M059J (cell line): ENCODE measurements around the gene EFCAB5. TPM values are rescaled to one million over a fixed set of nuclear protein-coding genes. Genes with fewer than 3 reads are reported as not detected.
"Not testable (repeated sequence)": the region's sequence is repeated elsewhere in the genome, so short reads cannot be mapped to it uniquely, and the experiment has no call there.

ENCODE experiments used
- DNase-seq: peaks from one replicate; pipeline ENCODE4 v3.0.0-alpha.2; 2012; ENCODE audit warnings: low read depth
- total RNA-seq: library from RNA; depleted of rRNA; stranded (reverse); fragments of >200 nt; shearing (Covaris generic); gene quantifications from 2 replicates; pipeline ENCODE4 v1.2.3, GENCODE V29; 2014

EFCAB5 gene
- total RNA-seq, 1 experiment from 2014 or later = 1.7 TPM

- not testable (repeated sequence) for DNase-seq
These were observed 5.5 kb upstream of the EFCAB5 start for GRCh38 chr17:29935909-29936308.

- no peak for DNase-seq
These were observed 4.7 kb upstream of the EFCAB5 start for GRCh38 chr17:29936724-29937123.

DNA sequence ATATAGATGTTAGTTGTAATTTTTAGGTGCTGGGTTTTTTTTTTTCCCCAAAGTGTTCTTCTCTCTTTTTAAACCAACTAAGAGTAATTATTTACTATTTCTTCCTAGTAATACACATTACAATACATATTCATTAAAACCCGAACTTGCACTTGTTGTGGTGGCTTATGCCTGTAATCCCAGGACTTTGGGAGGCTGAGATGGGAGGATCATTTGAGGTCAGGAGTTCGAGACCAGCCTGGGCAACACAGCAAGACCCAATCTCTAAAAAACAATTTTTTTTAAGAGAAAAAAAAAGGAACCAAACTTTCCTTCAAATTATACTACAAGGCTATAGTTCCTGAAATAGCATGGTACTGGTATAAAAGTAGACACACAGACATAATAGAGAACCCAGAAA is 3.8 kb downstream of the EFCAB5 start:
- no peak for DNase-seq

GRCh38 chr17:29948448-29949215 is 7.2 kb downstream of the EFCAB5 start:
- no peak for DNase-seq

DNA sequence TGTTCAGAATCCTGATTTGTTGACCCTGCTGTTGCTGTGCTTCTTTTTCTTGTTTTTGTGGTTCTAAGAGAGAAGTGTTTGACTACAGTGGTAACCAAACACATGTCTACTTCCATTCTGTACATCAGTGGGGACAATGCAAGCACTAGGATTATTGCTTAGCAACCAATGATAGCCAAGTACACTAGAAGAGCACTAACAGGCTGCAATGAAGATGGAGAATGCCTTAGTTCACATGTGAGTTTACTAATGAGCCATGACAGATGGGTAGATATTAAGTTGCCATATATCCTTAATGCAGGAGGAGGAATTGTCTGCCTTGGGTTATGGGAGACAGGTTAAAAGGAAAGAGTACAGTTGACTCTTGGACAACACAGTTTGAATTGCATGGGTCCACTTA is 8.3 kb downstream of the EFCAB5 start:
- no peak for DNase-seq

GRCh38 chr17:29954405-29954804 is 13.0 kb downstream of the EFCAB5 start:
- no peak for DNase-seq

DNA sequence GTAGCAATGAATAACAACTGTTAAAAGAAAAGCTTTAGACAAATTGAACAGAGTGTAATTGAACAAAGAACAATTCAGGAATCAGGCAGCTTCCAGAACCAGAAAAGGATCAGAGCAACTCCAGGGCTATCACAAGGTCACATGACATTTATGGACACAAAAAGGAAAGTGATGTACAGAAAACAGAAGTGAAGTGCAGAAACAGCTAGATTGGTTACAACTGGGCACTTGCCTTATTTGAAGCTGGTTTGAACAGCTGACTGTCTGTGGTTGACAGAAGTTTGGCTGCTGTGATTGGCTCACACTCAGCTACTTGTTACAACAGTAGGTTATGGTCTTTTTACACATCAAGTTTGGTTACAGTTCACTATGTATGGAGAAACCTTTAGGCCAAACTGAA is 14.8 kb downstream of the EFCAB5 start:
- DNase-seq = no peak

GRCh38 chr17:29957488-29957887 is 16.1 kb downstream of the EFCAB5 start:
- DNase-seq = not testable (repeated sequence)

DNA sequence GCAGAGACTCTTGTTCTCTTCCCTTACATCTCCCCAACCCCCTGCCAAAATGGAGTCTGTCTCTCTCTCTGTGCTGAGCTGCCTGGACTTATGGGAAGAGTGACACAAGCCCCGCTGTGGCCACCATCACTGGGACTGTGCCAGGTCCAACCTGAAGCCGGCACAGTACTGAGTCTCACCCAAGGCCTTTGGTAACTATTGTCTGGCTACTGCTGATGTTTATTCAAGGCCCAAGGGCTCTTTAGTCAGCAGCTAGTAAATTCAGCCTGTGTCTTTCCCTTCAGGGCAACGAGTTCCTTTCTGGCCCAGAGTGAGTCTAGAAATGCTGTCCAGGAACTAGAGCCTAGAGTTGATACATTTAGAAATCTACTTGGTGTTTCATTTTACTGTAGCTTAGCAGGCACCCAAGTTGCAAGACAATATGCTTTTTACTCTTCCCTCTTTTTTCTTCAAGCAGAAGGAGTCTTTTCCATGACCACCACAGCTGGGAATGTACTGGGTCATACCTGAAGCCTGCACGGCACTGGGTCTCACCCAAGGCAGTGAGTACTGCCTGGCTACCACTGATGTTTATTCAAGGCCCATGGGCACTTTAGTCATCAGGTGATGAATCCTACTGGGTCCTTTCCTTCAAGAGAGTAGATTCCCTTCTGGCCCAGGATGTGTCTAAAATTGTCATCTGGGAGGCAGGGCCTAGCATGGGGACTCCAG is 17.7 kb downstream of the EFCAB5 start:
- DNase-seq = peak; percentile 92

GRCh38 chr17:29959658-29960337 is 18.4 kb downstream of the EFCAB5 start:
- no peak for DNase-seq

- peak; percentile 14 for DNase-seq
These were observed 21.2 kb downstream of the EFCAB5 start for GRCh38 chr17:29962656-29963055.

GRCh38 chr17:29968271-29968670 is 26.8 kb downstream of the EFCAB5 start:
- DNase-seq = no peak

DNA sequence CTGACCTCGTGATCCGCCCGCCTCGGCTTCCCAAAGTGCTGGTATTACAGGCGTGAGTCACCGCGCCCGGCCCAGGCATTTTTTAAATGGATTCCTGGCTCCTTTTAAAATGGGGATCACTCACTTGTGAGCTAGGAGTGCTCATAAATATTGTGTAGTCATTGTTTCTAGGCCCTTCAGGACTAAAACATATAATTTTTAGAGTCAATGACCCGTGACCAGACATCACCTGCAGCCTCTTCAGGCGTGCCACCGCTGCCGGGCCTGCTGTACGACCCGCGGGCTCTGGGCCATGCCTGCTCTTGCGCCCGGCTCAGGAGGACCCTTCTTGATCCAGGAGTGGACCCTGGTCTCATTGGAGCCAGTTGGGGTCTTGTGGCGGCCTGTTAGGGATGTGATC is 30.8 kb downstream of the EFCAB5 start:
- DNase-seq = no peak

- DNase-seq = no peak
These were observed 31.6 kb downstream of the EFCAB5 start for GRCh38 chr17:29973005-29973404.

DNA sequence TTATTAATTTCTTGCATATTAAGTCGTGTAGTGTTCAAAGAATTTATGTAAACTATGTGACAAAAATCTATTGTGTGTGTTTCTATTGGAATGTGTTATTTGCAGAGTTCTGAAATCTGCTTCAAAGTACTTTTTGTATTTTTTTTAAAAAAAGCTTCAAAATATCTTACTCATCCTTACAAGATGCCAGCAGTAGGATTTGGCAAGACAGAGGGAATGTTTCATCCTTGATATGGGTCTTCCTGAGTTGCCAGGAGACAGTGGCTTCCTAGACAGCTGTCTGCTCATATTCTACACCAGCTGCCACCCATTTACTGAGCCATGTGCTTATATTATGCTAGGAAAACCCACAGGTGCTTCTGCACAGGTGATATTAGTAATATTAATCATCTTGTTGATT is 36.4 kb downstream of the EFCAB5 start:
- peak; percentile 48 for DNase-seq

DNA sequence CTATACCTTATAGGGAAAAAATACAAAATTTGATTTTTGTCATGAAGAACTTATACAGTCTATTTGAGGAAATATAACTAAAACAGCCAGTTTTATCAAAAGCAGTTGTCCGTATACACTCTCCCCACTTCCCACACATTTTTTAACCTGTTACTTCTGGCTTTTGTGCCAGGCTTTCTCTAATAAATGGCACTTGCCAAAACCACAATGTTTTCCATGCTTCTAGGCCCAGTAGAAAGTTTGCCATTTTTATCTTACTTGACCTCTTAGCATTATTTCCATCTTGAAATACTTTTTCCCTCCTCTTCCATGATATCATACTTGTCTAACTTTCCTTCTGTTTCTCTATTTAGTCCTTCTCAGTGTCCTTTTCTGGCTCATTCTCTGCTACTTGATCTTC is 38.8 kb downstream of the EFCAB5 start:
- DNase-seq = peak; percentile 30

- DNase-seq = no peak
These were observed 41.7 kb downstream of the EFCAB5 start for GRCh38 chr17:29982991-29983653.

DNA sequence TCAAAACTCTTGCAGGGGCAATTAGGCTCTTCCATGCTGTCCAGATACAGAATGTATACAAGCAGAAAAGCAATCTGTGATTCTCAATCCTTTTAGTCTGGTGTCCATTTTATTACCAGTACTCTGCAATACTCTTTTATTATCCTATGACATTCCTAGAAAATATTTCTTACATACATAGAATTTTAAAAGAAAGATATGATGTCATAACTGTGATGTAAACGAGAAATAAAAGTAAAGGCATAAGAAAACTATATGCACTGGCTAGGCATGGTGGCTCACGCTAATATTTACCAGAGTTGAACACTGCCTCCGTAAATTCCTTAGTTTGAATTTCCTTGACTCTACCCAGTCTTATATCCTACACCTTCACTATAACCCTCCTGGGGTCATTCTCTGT is 55.0 kb downstream of the EFCAB5 start:
- no peak for DNase-seq

DNA sequence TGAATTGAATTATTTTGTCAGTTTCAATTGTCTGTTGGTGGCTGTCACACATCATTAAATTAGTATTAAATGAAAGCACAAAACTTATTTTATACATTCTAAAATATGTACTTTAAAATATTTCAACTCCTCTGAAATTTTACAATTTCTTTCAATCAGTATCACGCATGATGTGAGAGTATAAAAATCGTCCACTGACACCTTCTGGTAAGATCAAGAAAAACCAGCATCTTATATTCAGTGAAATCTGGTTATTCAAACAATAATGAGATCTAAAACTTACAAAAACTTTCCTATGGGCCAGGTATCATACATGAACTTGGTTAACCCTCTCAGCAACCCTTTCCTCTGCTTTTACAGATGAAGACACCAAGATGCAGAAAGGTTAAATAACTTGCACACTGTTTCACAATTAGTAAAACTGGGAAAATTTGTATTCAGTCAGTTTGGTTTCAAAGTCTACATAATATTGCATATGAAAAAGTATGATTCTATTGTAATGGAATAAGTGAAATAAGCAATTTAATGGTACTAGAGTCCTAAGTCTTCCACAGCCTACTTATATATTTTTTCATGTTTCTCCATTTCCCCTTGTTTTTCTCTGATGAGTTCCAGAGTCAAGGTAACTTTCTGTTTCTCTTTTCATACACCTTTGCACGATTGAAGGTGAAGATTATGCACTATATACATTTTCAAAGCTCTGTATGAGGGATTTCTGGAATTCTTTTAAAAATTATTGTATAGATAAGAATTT is 58.7 kb downstream of the EFCAB5 start:
- DNase-seq = no peak

DNA sequence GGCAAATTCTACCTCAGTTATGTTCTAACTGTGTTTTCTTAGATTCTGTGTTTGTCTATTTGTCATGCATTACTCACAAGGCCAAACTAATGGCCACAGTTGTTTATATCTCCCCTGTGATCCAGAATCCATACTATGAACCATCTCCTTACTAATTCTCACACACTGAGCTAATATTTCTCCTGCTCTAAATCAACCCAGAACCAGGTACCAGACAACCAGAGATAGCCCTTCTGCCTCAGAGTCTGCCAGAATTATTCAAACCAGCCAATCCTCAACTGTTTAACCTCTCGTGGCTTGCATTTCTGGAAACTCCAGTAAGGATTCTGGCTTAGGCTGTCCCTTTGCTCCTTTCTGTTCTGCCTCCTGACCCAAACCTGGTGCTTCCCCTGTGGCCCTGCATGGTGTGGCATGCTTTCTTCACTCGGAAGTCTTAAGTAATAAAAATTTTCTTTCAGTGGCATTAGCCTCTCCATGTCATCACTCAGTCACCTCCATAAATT is 59.4 kb downstream of the EFCAB5 start:
- peak; percentile 17 for DNase-seq

- no peak for DNase-seq
These were observed 60.7 kb downstream of the EFCAB5 start for GRCh38 chr17:30002088-30002487.
